H1 (cell line): ENCODE data around the gene SRGAP2C. TPM values are rescaled to one million over a fixed set of nuclear protein-coding genes. Genes with fewer than 3 reads are reported as not detected.
"Not testable (repeated sequence)": the region's sequence is repeated elsewhere in the genome, so short reads cannot be mapped to it uniquely, and the experiment has no call there.

Experiments
- CTCF ChIA-PET: fragments of 300-600 bp; sonication (Branson Sonifier 250); formaldehyde crosslinking; loops from one replicate; lab custom pipeline; 2021; ENCODE audit not compliant: partially characterized antibody; lab: Charles Lee
- POLR2A ChIA-PET: fragments of 300-600 bp; sonication (Branson Sonifier 250); formaldehyde crosslinking; loops from one replicate; lab custom pipeline; 2021; ENCODE audit warnings: inconsistent platforms; ENCODE audit not compliant: partially characterized antibody; lab: Charles Lee
- DNase-seq, 2 experiments: peaks; one replicate each; pipeline versions ENCODE4 v3.0.0 to v3.0.0-alpha.2; 2010 to 2022; ENCODE audit warnings: low spot score in 2 of 2, low read depth in 1 of 2, mixed read lengths in 1 of 2
- FAIRE-seq: peaks from 2 replicates; lab custom pipeline; 2011; peaks lifted over from hg19 to GRCh38; lab: Jason Lieb, UNC
- H2AFZ ChIP-seq: 2 replicates; pipeline ENCODE4 v1.8.1; 2012; ENCODE audit warnings: low read length, inconsistent platforms
- H2AK5ac ChIP-seq: 2 replicates; pipeline ENCODE4 v1.6.1; 2013; ENCODE audit warnings: low read depth, low read length
- H2BK120ac ChIP-seq: replicated peaks from 2 replicates; pipeline ENCODE3; 2013; ENCODE audit warnings: low read depth, low read length, inconsistent platforms
- H2BK12ac ChIP-seq: 2 replicates; pipeline ENCODE4 v1.6.1; 2013; ENCODE audit warnings: low read depth, low read length
- H2BK15ac ChIP-seq: 2 replicates; pipeline ENCODE4 v1.6.1; 2013; ENCODE audit warnings: low read length
- H2BK20ac ChIP-seq: 2 replicates; pipeline ENCODE4 v1.6.1; 2013; ENCODE audit warnings: low read length
- H2BK5ac ChIP-seq: 2 replicates; pipeline ENCODE4 v1.6.1; 2013; ENCODE audit warnings: low read depth, low read length
- H3K14ac ChIP-seq: 2 replicates; pipeline ENCODE4 v1.6.1; 2013; ENCODE audit warnings: inconsistent platforms; ENCODE audit not compliant: insufficient read length
- H3K18ac ChIP-seq: 2 replicates; pipeline ENCODE4 v1.6.1; 2013; ENCODE audit warnings: low read length; ENCODE audit errors: extremely low read depth
- H3K23ac ChIP-seq: 2 replicates; pipeline ENCODE4 v1.6.1; 2013; ENCODE audit warnings: inconsistent platforms; ENCODE audit not compliant: insufficient read length
- H3K23me2 ChIP-seq: 2 replicates; pipeline ENCODE4 v1.6.1; 2013; ENCODE audit warnings: low read depth, low read length
- H3K27ac ChIP-seq: 2 replicates; pipeline ENCODE4 v1.6.1; 2011; ENCODE audit warnings: low read depth, low read length, inconsistent platforms
- H3K27me3 ChIP-seq, 4 experiments: replicated peaks in 1 of 4; 1 replicate in 1 of 4; 2 replicates in 3 of 4; pipeline versions ENCODE4 v1.6.1 to v1.8.1; 2011 to 2013; ENCODE audit warnings: low read length in 3 of 4, mild to moderate bottlenecking in 3 of 4, inconsistent platforms in 2 of 4, mixed read lengths in 2 of 4, moderate library complexity in 1 of 4; ENCODE audit not compliant: control insufficient read depth in 3 of 4, insufficient read depth in 3 of 4; ENCODE audit errors: extremely low read depth in 1 of 4
- H3K36me3 ChIP-seq, 4 experiments: 2 replicates each; pipeline versions ENCODE4 v1.6.1 to v1.8.1; 2011 to 2013; ENCODE audit warnings: mild to moderate bottlenecking in 4 of 4, low read length in 3 of 4, moderate library complexity in 2 of 4, control low read depth in 1 of 4, inconsistent platforms in 1 of 4; ENCODE audit not compliant: insufficient read depth in 4 of 4, control insufficient read depth in 2 of 4
- H3K4ac ChIP-seq: replicated peaks from 2 replicates; pipeline ENCODE3; 2013; ENCODE audit warnings: low read length, low read depth, mixed read lengths, inconsistent platforms; ENCODE audit not compliant: insufficient read length
- H3K4me1 ChIP-seq, 4 experiments: replicated peaks in 1 of 4; 1 replicate in 1 of 4; 2 replicates in 3 of 4; pipeline versions ENCODE4 v1.6.1 to v1.8.1; 2011 to 2013; ENCODE audit warnings: low read length in 3 of 4, inconsistent platforms in 2 of 4, mixed read lengths in 1 of 4; ENCODE audit not compliant: insufficient read depth in 4 of 4, control insufficient read depth in 3 of 4
- H3K4me2 ChIP-seq, 2 experiments: 2 replicates each; pipeline versions ENCODE4 v1.6.1 to v1.8.1; 2011 to 2013; ENCODE audit warnings: low read depth in 2 of 2, low read length in 2 of 2, control low read depth in 1 of 2, inconsistent platforms in 1 of 2, mild to moderate bottlenecking in 1 of 2; ENCODE audit not compliant: insufficient read depth in 1 of 2
- H3K4me3 ChIP-seq, 4 experiments: fragments of 200-600, 300-600 bp in 1 of 4; sonication (generic), shearing (Covaris generic), sonication (Bioruptor Twin) in 1 of 4; 2 replicates each; pipeline versions ENCODE4 v1.5.1 to v1.8.1; 2011 to 2016; ENCODE audit warnings: low read length in 4 of 4, low read depth in 3 of 4, control low read depth in 2 of 4, inconsistent platforms in 2 of 4, mild to moderate bottlenecking in 2 of 4, mixed read lengths in 1 of 4, moderate library complexity in 1 of 4; ENCODE audit not compliant: insufficient read depth in 2 of 4; ENCODE audit errors: extremely low read depth in 1 of 4
- H3K56ac ChIP-seq: replicated peaks from 2 replicates; pipeline ENCODE3; 2013; ENCODE audit warnings: low read depth, mild to moderate bottlenecking, mixed read lengths, low read length, inconsistent platforms; ENCODE audit not compliant: insufficient read length
- H3K79me1 ChIP-seq: 2 replicates; pipeline ENCODE4 v1.6.1; 2013; ENCODE audit warnings: low read depth, low read length, control low read depth
- H3K79me2 ChIP-seq, 2 experiments: 2 replicates each; pipeline versions ENCODE4 v1.6.1 to v1.8.1; 2012 to 2013; ENCODE audit warnings: low read length in 2 of 2, mild to moderate bottlenecking in 2 of 2, inconsistent platforms in 1 of 2; ENCODE audit not compliant: insufficient read depth in 2 of 2, control insufficient read depth in 1 of 2
- H3K9ac ChIP-seq, 4 experiments: replicated peaks in 1 of 4; 1 replicate in 1 of 4; 2 replicates in 3 of 4; pipeline versions ENCODE4 v1.6.1 to v1.8.1; 2011 to 2013; ENCODE audit warnings: low read depth in 3 of 4, low read length in 3 of 4, control low read depth in 2 of 4, mild to moderate bottlenecking in 2 of 4, moderate library complexity in 2 of 4, inconsistent platforms in 1 of 4; ENCODE audit errors: extremely low read depth in 1 of 4
- H3K9me3 ChIP-seq, 2 experiments: 2 replicates each; pipeline versions ENCODE4 v1.6.1 to v1.8.1; 2012 to 2013; ENCODE audit warnings: mild to moderate bottlenecking in 2 of 2, moderate library complexity in 2 of 2, control low read depth in 1 of 2, inconsistent platforms in 1 of 2, low read depth in 1 of 2, low read length in 1 of 2, mixed read lengths in 1 of 2; ENCODE audit not compliant: insufficient read depth in 2 of 2
- H4K20me1 ChIP-seq, 2 experiments: replicated peaks in 1 of 2; 2 replicates each; pipeline versions ENCODE3 to v1.8.1; 2011 to 2013; ENCODE audit warnings: inconsistent platforms in 2 of 2, low read length in 2 of 2, mild to moderate bottlenecking in 1 of 2; ENCODE audit not compliant: insufficient read depth in 2 of 2, control insufficient read depth in 1 of 2
- H4K5ac ChIP-seq: 2 replicates; pipeline ENCODE4 v1.6.1; 2013; ENCODE audit warnings: low read length, low read depth, mixed read lengths, inconsistent platforms; ENCODE audit not compliant: insufficient read length
- H4K8ac ChIP-seq: 2 replicates; pipeline ENCODE4 v1.8.0; 2013; ENCODE audit warnings: mild to moderate bottlenecking, moderate library complexity, low read length, inconsistent platforms; ENCODE audit not compliant: insufficient read depth; ENCODE audit errors: extremely low read depth
- H4K91ac ChIP-seq: replicated peaks from 2 replicates; pipeline ENCODE3; 2013; ENCODE audit warnings: low read length, mixed read lengths, inconsistent platforms; ENCODE audit not compliant: insufficient read length
- WGBS, 2 experiments: shearing (Covaris generic) in 1 of 2; methylation state at CpG; one replicate each; pipeline versions ENCODE4 v1.1.6 to v1.1.7; 2013 to 2015; ENCODE audit warnings: low lambda C conversion rate in 2 of 2, mixed read lengths in 2 of 2, inconsistent platforms in 1 of 2, low coverage in 1 of 2, missing lambda C conversion rate in 1 of 2; ENCODE audit not compliant: insufficient replicate concordance in 2 of 2, insufficient coverage in 1 of 2, insufficient read length in 1 of 2; ENCODE audit errors: extremely low coverage in 1 of 2, missing lambda C conversion rate in 1 of 2; 5-methylcytosine and 5-hydroxymethylcytosine counted together
- polyA plus RNA-seq, 7 experiments: library from polyadenylated mRNA; depleted of rRNA in 3 of 7; stranded (reverse) in 5 of 7; unstranded in 2 of 7; fragments of >200 nt in 5 of 7; fragments of 200-250 nt in 2 of 7; gene quantifications; 1 replicate in 5 of 7; 2 replicates in 1 of 7; 4 replicates in 1 of 7; pipeline versions ENCODE4 v1.2.1 to v1.2.3, GENCODE V29; 2011 to 2013; ENCODE audit warnings: missing spikeins in 2 of 7, mixed read lengths in 2 of 7
- total RNA-seq: library from RNA; stranded (reverse); fragmentation: NEBNext Ultra II Directional; extraction: Animal tissue kit (Norgen Biotek cat#: 25700); gene quantifications from 2 replicates; pipeline ENCODE4 v1.2.1, GENCODE V29; 2021

The SRGAP2C gene
- total and polyA plus RNA-seq, 2 of the 8 experiments (the other 6 are each of a cell fraction or from before 2014, with no cell fraction given) = 2.5 to 25.2 TPM

DNA sequence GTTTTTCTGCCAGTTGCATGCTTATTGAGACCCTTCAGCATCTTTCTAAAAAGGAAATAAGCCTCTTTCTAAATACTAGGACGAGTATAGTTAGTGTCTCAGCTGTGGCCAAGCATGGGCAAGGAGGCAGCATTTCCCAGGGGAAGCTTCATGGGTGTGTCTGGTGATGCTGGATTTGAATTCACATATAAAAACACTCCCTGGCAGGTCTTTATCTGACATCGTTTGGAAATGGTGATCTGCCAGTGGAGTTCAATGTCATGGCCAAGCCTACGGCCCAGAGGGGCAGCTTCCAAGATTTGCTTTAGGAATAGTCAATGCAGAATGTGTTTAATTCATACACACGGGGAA is 94.7 kb downstream of the SRGAP2C start:
- WGBS, 2 experiments = 100% methylated on average over 1 of the region's 4 CpGs; no CpG with 5 or more reads in 1 of the 2 experiments
- H3K79me2 ChIP-seq, H2BK20ac ChIP-seq, H3K23me2 ChIP-seq, H3K4me3 ChIP-seq, H2AFZ ChIP-seq, H2AK5ac ChIP-seq, H4K5ac ChIP-seq, H3K9ac ChIP-seq, H4K91ac ChIP-seq, H3K23ac ChIP-seq, H3K9me3 ChIP-seq, H3K27ac ChIP-seq, H3K27me3 ChIP-seq, H3K14ac ChIP-seq, H2BK5ac ChIP-seq, H3K18ac ChIP-seq, H3K79me1 ChIP-seq, H2BK15ac ChIP-seq, H3K4me1 ChIP-seq, CTCF ChIA-PET, H3K36me3 ChIP-seq, H3K4me2 ChIP-seq, H2BK12ac ChIP-seq, H3K56ac ChIP-seq, POLR2A ChIA-PET, H3K4ac ChIP-seq, H4K20me1 ChIP-seq, H4K8ac ChIP-seq, DNase-seq, H2BK120ac ChIP-seq, FAIRE-seq: not testable (repeated sequence)

- H4K8ac ChIP-seq, H3K27me3 ChIP-seq, H3K23me2 ChIP-seq, H3K9me3 ChIP-seq, H3K4me2 ChIP-seq, H3K36me3 ChIP-seq, H3K23ac ChIP-seq, H3K9ac ChIP-seq, H2AFZ ChIP-seq, H3K14ac ChIP-seq, H4K20me1 ChIP-seq, H3K4me3 ChIP-seq, H3K4ac ChIP-seq, CTCF ChIA-PET, FAIRE-seq, H2BK120ac ChIP-seq, H2BK5ac ChIP-seq, H3K27ac ChIP-seq, H2AK5ac ChIP-seq, H3K56ac ChIP-seq, H2BK20ac ChIP-seq, H3K79me1 ChIP-seq, H2BK12ac ChIP-seq, H4K91ac ChIP-seq, H3K18ac ChIP-seq, H3K79me2 ChIP-seq, POLR2A ChIA-PET, DNase-seq, H3K4me1 ChIP-seq, H4K5ac ChIP-seq, H2BK15ac ChIP-seq: not testable (repeated sequence)
- no CpG with 5 or more reads among the region's 5 CpGs for WGBS, 2 experiments
Measured at GRCh38 chr1:121280699-121281317, 96.0 kb downstream of the SRGAP2C start.
